Kidney (tissue), 14 donors: ENCODE results near the gene OR7G1. TPM values are rescaled to one million over a fixed set of nuclear protein-coding genes. Genes with fewer than 3 reads are reported as not detected.

Experiments
- DNase-seq, 5 donors: peaks; one replicate each; pipeline ENCODE4 v3.0.0-alpha.2; 2013 to 2020
- FAIRE-seq: peaks from 2 replicates; lab custom pipeline; 2012; peaks lifted over from hg19 to GRCh38; lab: Jason Lieb, UNC
- H3K27ac ChIP-seq, 2 donors: one replicate each; pipeline ENCODE4 v1.7.0; 2013; ENCODE audit warnings: low read depth in 2 of 2, low read length in 2 of 2, inconsistent platforms in 1 of 2
- H3K27me3 ChIP-seq: one replicate; pipeline ENCODE4 v1.7.1; 2013; ENCODE audit warnings: low read length, inconsistent platforms; ENCODE audit not compliant: control insufficient read depth, insufficient read depth
- H3K36me3 ChIP-seq, 3 donors: one replicate each; pipeline versions ENCODE4 v1.7.0 to v1.7.1; 2013; ENCODE audit warnings: low read length in 3 of 3, control low read depth in 1 of 3, inconsistent platforms in 1 of 3; ENCODE audit not compliant: insufficient read depth in 3 of 3, control insufficient read depth in 2 of 3
- H3K4me1 ChIP-seq, 3 donors: one replicate each; pipeline versions ENCODE4 v1.7.0 to v1.7.1; 2013; ENCODE audit warnings: low read length in 3 of 3, inconsistent platforms in 1 of 3, low read depth in 1 of 3; ENCODE audit not compliant: control insufficient read depth in 2 of 3, insufficient read depth in 2 of 3
- H3K4me3 ChIP-seq, 3 donors: one replicate each; pipeline versions ENCODE4 v1.7.0 to v1.8.1; 2013; ENCODE audit warnings: low read length in 3 of 3, control low read depth in 1 of 3, inconsistent platforms in 1 of 3
- H3K9ac ChIP-seq, 3 donors: one replicate each; pipeline versions ENCODE4 v1.7.0 to v1.7.1; 2013; ENCODE audit warnings: low read length in 3 of 3, control low read depth in 1 of 3, inconsistent platforms in 1 of 3
- H3K9me3 ChIP-seq, 3 donors: one replicate each; pipeline versions ENCODE4 v1.7.0 to v1.7.1; 2013; ENCODE audit warnings: low read length in 3 of 3, control low read depth in 1 of 3, inconsistent platforms in 1 of 3; ENCODE audit not compliant: control insufficient read depth in 2 of 3, insufficient read depth in 1 of 3
- CTCF ChIP-seq: IDR thresholded peaks from 3 replicates; pipeline ENCODE4 v1.5.1; 2012; ENCODE audit warnings: mild to moderate bottlenecking, moderate library complexity, borderline replicate concordance; ENCODE audit not compliant: insufficient read depth; ENCODE audit errors: extremely low read depth
- intact Hi-C: fragments of 100-400 bp; cut with DNase I; formaldehyde crosslinking; loops from one replicate; pipeline ENCODE4 v1.11.1; 2022
- polyA plus RNA-seq: library from polyadenylated mRNA; stranded (reverse); fragments of 350-450 nt; fragmentation: Illumina TruSeq; extraction: RNeasy Lipid Tissue Mini Kit (QIAGEN cat#74804); gene quantifications from one replicate; pipeline ENCODE4 v1.2.3, GENCODE V29; 2014; ENCODE audit warnings: low read depth, low replicate concordance; ENCODE audit not compliant: insufficient read depth
- total RNA-seq: library from RNA; stranded (reverse); fragmentation: NEBNext Ultra II Directional; extraction: Animal tissue kit (Norgen Biotek cat#: 25700); gene quantifications from one replicate; pipeline ENCODE4 v1.2.1, GENCODE V29; 2021
- donor health status: control.
- donor health status: control.
- donor health status: control.
- donor health status: control.
- donor health status: control.
- donor health status: DM: yes; HTN: yes; CAD: no.
- donor health status: Normal renal cell carcinoma (clear cell type).

Gene OR7G1
- total and polyA plus RNA-seq, 2 donors from 2014 or later = not detected

- Histone ChIP-seq H3K27ac (no peak overlapping the region), H3K36me3 (peaks cover 25 to 75% (median 55%) of the 10 kb centered on the region in 3 donors), H3K27me3 (no peaks in the 10 kb centered on the region), H3K4me1 (no peaks in the 10 kb centered on the region), H3K9ac (no peak overlapping the region), H3K4me3 (no peak overlapping the region), H3K9me3 (peaks cover 0 to 18% (median 5%) of the 10 kb centered on the region in 3 donors)
- DNase-seq (no peak), FAIRE-seq (no peak)
- intact Hi-C loops = no loop called here
- TF ChIP-seq CTCF = no peak
These were observed 44.3 kb upstream of the OR7G1 start for GRCh38 chr19:9159891-9160290.

- no peak for FAIRE-seq
- TF ChIP-seq CTCF = no peak
- DNase-seq = no peak
- Histone ChIP-seq H3K36me3 (peaks cover 25 to 53% (median 46%) of the 10 kb centered on the region in 3 donors), H3K4me3 (no peak overlapping the region), H3K27me3 (no peaks in the 10 kb centered on the region), H3K4me1 (no peaks in the 10 kb centered on the region), H3K9ac (no peak overlapping the region), H3K27ac (no peak overlapping the region), H3K9me3 (peaks cover 0 to 19% (median 7%) of the 10 kb centered on the region in 3 donors)
- intact Hi-C loops = no loop called here
These were observed 40.7 kb upstream of the OR7G1 start for GRCh38 chr19:9156304-9156703.

GRCh38 chr19:9155591-9155990 is 40.0 kb upstream of the OR7G1 start:
- Histone ChIP-seq H3K27ac (no peak overlapping the region), H3K27me3 (no peaks in the 10 kb centered on the region), H3K9ac (no peak overlapping the region), H3K4me1 (no peaks in the 10 kb centered on the region), H3K36me3 (peaks cover 22 to 46% (median 39%) of the 10 kb centered on the region in 3 donors), H3K4me3 (no peak overlapping the region), H3K9me3 (peaks cover 0 to 18% (median 6%) of the 10 kb centered on the region in 3 donors)
- TF ChIP-seq CTCF = no peak
- FAIRE-seq (no peak), DNase-seq (no peak)
- intact Hi-C loops = no loop called here

- H3K9ac ChIP-seq = no peak overlapping the region
- H3K9me3 ChIP-seq = peaks cover 0 to 6% (median 5%) of the 10 kb centered on the region in 3 donors
- no peak for TF ChIP-seq CTCF
- DNase-seq = no peak
- no peaks in the 10 kb centered on the region for H3K4me1 ChIP-seq
- no peak overlapping the region for H3K27ac ChIP-seq
- H3K36me3 ChIP-seq = peaks cover 2 to 11% (median 7%) of the 10 kb centered on the region in 3 donors
- no peak for FAIRE-seq
- no peaks in the 10 kb centered on the region for H3K27me3 ChIP-seq
- H3K4me3 ChIP-seq = no peak overlapping the region
- intact Hi-C loops = no loop called here
These were observed 35.8 kb upstream of the OR7G1 start for GRCh38 chr19:9151367-9151766.
